OCI-LY7 (cell line): Measurements from ENCODE around the gene DYNC1I1. TPM values are rescaled to one million over a fixed set of nuclear protein-coding genes. Genes with fewer than 3 reads are reported as not detected.

Source experiments
- BruUV-seq: library from RNA; stranded (reverse); fragments of 400-500 nt; replicated peaks from 2 replicates; lab custom pipeline; 2021; lab: Mats Ljungman, UMichigan
- CTCF ChIA-PET: fragments of 300-600 bp; sonication (Branson Sonifier 250); formaldehyde crosslinking; loops from one replicate; lab custom pipeline; 2022; ENCODE audit warnings: antibody characterized with exemption; ENCODE audit not compliant: unreplicated experiment; lab: Charles Lee
- POLR2A ChIA-PET: fragments of 300-600 bp; sonication (Branson Sonifier 250); formaldehyde crosslinking; loops from one replicate; lab custom pipeline; 2022; ENCODE audit warnings: antibody characterized with exemption; lab: Charles Lee
- DNase-seq: peaks from one replicate; pipeline ENCODE4 v3.0.0-alpha.2; 2015; ENCODE audit warnings: low spot score
- H2AFZ ChIP-seq: fragments of 200-600 bp; sonication (generic), shearing (Covaris generic); 2 replicates; pipeline ENCODE4 v1.6.1; 2014; ENCODE audit warnings: mild to moderate bottlenecking, antibody characterized with exemption, low read length, moderate library complexity
- H3K27ac ChIP-seq: fragments of 200-600 bp; sonication (generic); 2 replicates; pipeline ENCODE4 v1.5.1; 2014; ENCODE audit warnings: mixed run types, low read depth, mild to moderate bottlenecking, moderate library complexity, low read length, inconsistent platforms; ENCODE audit not compliant: poor library complexity, severe bottlenecking
- H3K36me3 ChIP-seq: fragments of 200-600 bp; sonication (generic); 2 replicates; pipeline ENCODE4 v1.6.1; 2014; ENCODE audit warnings: mild to moderate bottlenecking, antibody characterized with exemption, low read length, moderate library complexity, mixed read lengths; ENCODE audit not compliant: insufficient read depth
- H3K4me1 ChIP-seq: fragments of 200-600 bp; sonication (generic); 2 replicates; pipeline ENCODE4 v1.5.1; 2014; ENCODE audit warnings: mild to moderate bottlenecking, low read length; ENCODE audit not compliant: insufficient read depth, poor library complexity, severe bottlenecking
- H3K4me2 ChIP-seq: fragments of 200-600 bp; sonication (generic); 2 replicates; pipeline ENCODE4 v1.6.1; 2014; ENCODE audit warnings: mild to moderate bottlenecking, low read length
- H3K4me3 ChIP-seq: fragments of 200-600 bp; sonication (generic); 2 replicates; pipeline ENCODE4 v1.5.1; 2014; ENCODE audit warnings: mild to moderate bottlenecking, low read depth, low read length; ENCODE audit not compliant: poor library complexity, severe bottlenecking
- H3K79me2 ChIP-seq: fragments of 200-600 bp; sonication (generic); 2 replicates; pipeline ENCODE4 v1.6.1; 2016; ENCODE audit warnings: low read depth, mild to moderate bottlenecking, low read length, moderate library complexity, mixed read lengths; ENCODE audit not compliant: insufficient read depth
- H3K9me2 ChIP-seq: fragments of 200-600 bp; sonication (generic); 2 replicates; pipeline ENCODE4 v1.6.1; 2016; ENCODE audit warnings: mild to moderate bottlenecking, low read length, mixed read lengths; ENCODE audit not compliant: insufficient read depth
- H3K9me3 ChIP-seq: fragments of 200-600 bp; sonication (generic); 2 replicates; pipeline ENCODE4 v1.6.1; 2014; ENCODE audit warnings: mild to moderate bottlenecking, mixed run types, low read length, mixed read lengths
- H4K20me1 ChIP-seq: fragments of 200-600 bp; sonication (generic); 2 replicates; pipeline ENCODE4 v1.6.1; 2014; ENCODE audit warnings: mild to moderate bottlenecking, antibody characterized with exemption, low read length, moderate library complexity, mixed read lengths; ENCODE audit not compliant: insufficient read depth
- EZH2phosphoT487 ChIP-seq: fragments of 200-600 bp; sonication (generic); IDR thresholded peaks from 2 replicates; pipeline ENCODE4 v1.6.1; 2018; ENCODE audit warnings: low read depth, borderline replicate concordance, mild to moderate bottlenecking, mixed run types, antibody characterized with exemption, low read length, moderate library complexity, mixed read lengths
- intact Hi-C: fragments of 100-400 bp; cut with micrococcal nuclease; formaldehyde crosslinking; loops from one replicate; pipeline ENCODE4 v1.10.0; 2022; ENCODE audit not compliant: unreplicated experiment
- total RNA-seq, 2 experiments: library from RNA; depleted of rRNA in 1 of 2; stranded (reverse); fragments of >200 nt in 1 of 2; shearing (Covaris generic) in 1 of 2; gene quantifications; 2 replicates each; pipeline ENCODE4 v1.2.3, GENCODE V29; 2014 to 2022
- TF ChIP-seq, protein P1 (sequence below): fragments of 200-600 bp; sonication (generic); conservative IDR thresholded peaks from 2 replicates; pipeline ENCODE4 v1.5.1; 2014; ENCODE audit warnings: mild to moderate bottlenecking, antibody characterized with exemption, low read length, moderate library complexity, mixed read lengths

Gene DYNC1I1
- total RNA-seq, 2 experiments from 2014 or later: not detected

- POLR2A ChIA-PET: no interaction called here
- no peak overlapping the region for H3K4me2 ChIP-seq
- no TSS peak for BruUV-seq
- H3K4me1 ChIP-seq: no peaks in the 10 kb centered on the region
- H3K9me2 ChIP-seq: no peaks in the 10 kb centered on the region
- H3K4me3 ChIP-seq: no peak overlapping the region
- CTCF ChIA-PET: no interaction called here
- no peak overlapping the region for H2AFZ ChIP-seq
- H3K27ac ChIP-seq: no peak overlapping the region
- H3K79me2 ChIP-seq: no peaks in the 10 kb centered on the region
- intact Hi-C loops: no loop called here
- no peak for DNase-seq
- H3K36me3 ChIP-seq: no peaks in the 10 kb centered on the region
- H3K9me3 ChIP-seq: no peaks in the 10 kb centered on the region
- no peak for TF ChIP-seq EZH2phosphoT487
- TF ChIP-seq, protein P1, sequence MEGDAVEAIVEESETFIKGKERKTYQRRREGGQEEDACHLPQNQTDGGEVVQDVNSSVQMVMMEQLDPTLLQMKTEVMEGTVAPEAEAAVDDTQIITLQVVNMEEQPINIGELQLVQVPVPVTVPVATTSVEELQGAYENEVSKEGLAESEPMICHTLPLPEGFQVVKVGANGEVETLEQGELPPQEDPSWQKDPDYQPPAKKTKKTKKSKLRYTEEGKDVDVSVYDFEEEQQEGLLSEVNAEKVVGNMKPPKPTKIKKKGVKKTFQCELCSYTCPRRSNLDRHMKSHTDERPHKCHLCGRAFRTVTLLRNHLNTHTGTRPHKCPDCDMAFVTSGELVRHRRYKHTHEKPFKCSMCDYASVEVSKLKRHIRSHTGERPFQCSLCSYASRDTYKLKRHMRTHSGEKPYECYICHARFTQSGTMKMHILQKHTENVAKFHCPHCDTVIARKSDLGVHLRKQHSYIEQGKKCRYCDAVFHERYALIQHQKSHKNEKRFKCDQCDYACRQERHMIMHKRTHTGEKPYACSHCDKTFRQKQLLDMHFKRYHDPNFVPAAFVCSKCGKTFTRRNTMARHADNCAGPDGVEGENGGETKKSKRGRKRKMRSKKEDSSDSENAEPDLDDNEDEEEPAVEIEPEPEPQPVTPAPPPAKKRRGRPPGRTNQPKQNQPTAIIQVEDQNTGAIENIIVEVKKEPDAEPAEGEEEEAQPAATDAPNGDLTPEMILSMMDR: no peak
- no peaks in the 10 kb centered on the region for H4K20me1 ChIP-seq
Measured at GRCh38 chr7:95730493-95731280, 41.7 kb upstream of the DYNC1I1 start.

DNA sequence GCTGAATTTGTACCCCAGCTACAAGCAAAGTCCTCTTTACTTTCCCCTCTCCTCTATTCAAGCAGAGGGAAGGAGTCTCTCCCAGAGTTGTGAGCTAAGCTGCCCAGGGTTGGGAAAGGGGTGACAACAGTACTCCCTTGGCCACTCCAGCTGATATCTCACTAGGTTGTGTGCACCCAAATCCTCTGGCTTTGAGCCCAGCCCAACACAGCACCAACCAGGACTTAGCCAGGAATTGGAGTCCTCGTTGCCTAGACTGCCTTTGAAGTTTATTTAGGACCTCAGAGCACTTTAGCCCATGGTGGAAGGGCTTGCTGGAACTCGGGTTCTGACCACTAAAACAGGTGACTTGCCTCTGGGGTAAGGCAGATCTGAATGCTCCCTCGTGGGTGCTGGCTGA is 35.7 kb upstream of the DYNC1I1 start:
- no peaks in the 10 kb centered on the region for H3K9me2 ChIP-seq
- no peak overlapping the region for H3K27ac ChIP-seq
- no peaks in the 10 kb centered on the region for H3K4me1 ChIP-seq
- H3K36me3 ChIP-seq: no peaks in the 10 kb centered on the region
- no peak overlapping the region for H3K4me2 ChIP-seq
- intact Hi-C loops: no loop called here
- ChIA-PET POLR2A (interaction anchor here (0.9 kb wide), 1 partner anchor 108 kb away, joined by 3 read pairs; no protein-coding TSS in a partner anchor), CTCF (no interaction called here)
- no peaks in the 10 kb centered on the region for H3K9me3 ChIP-seq
- H2AFZ ChIP-seq: no peak overlapping the region
- TF ChIP-seq, protein P1: no peak
- TF ChIP-seq EZH2phosphoT487: no peak
- H3K79me2 ChIP-seq: no peaks in the 10 kb centered on the region
- H3K4me3 ChIP-seq: no peak overlapping the region
- no TSS peak for BruUV-seq
- DNase-seq: no peak
- no peaks in the 10 kb centered on the region for H4K20me1 ChIP-seq

DNA sequence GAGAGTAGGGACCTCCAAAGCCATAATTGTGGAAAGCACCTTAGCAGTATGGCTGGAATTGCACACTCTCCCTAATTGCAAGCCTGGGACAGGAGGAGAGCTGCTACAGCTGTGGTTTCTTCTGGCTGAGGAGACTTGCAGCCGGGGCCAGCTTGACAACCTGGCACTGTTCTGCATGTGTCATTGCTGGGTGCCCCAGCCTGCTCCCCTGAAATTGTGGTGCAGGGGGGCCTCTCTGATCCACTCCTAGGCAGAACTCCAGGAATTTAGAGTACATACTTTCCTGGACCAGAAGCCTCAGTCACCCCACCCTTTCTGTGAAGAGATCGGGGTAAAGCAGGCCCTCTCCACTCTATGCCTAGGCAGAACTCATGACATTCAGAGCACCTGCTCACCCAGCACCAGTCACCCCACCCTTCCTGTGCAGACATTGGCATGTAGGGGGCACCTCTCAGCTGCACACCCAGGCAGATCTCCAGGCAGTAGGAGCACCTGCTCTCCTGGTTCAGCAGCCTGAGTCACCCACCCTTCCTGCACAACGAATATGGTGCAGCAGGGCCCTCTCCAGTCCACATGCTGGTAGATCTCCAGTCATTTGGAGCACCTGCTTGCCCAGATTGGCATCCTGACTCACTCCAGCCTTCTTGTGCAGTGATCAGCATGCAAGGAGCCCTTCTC is 34.4 kb upstream of the DYNC1I1 start:
- ChIA-PET POLR2A (no interaction called here), CTCF (no interaction called here)
- intact Hi-C loops: no loop called here
- Histone ChIP-seq H4K20me1 (no peaks in the 10 kb centered on the region), H3K36me3 (no peaks in the 10 kb centered on the region), H2AFZ (no peak overlapping the region), H3K4me1 (no peaks in the 10 kb centered on the region), H3K9me3 (no peaks in the 10 kb centered on the region), H3K4me3 (no peak overlapping the region), H3K27ac (no peak overlapping the region), H3K4me2 (no peak overlapping the region), H3K9me2 (no peaks in the 10 kb centered on the region), H3K79me2 (no peaks in the 10 kb centered on the region)
- no TSS peak for BruUV-seq
- DNase-seq: no peak
- TF ChIP-seq, protein P1: no peak
- TF ChIP-seq EZH2phosphoT487: no peak
